ENCODE measurements around the gene BCL2L13. TPM values are rescaled to one million over a fixed set of nuclear protein-coding genes. Genes with fewer than 3 reads are reported as not detected.
"Not testable (repeated sequence)": the region's sequence is repeated elsewhere in the genome, so short reads cannot be mapped to it uniquely, and the experiment has no call there.

The BCL2L13 gene
- total RNA-seq, 1 donor from 2014 or later = 60.1 TPM

DNA sequence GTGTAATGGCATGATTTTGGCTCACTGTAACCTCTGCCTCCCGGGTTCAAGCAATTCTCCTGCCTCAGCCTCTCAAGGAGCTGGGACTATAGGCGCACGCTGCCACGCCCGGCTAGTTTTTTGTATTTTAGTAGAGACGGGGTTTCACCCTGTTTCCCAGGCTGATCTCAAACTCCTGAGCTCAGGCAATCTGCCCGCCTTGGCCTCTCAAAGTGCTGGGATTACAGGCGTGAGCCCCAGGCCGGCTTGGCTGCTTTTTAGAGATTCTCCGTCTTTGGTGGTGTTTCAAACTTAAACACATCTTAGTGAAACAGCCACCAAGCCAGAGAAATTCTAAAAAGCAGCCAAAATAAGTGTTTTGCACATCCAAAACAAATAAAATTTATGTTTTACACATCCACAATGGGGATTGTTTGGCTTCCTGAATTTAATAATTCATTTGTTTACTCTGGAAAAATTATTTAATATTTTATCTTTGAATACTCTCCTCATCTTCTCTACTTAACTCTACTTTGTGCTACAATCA is 18.4 kb downstream of the BCL2L13 start:
- Mint-ChIP-seq H3K27ac (ENCODE audit: unreplicated experiment) (no peak overlapping the region), H3K4me3 (ENCODE audit: unreplicated experiment) (no peak overlapping the region), H3K27me3 (ENCODE audit: unreplicated experiment) (no peaks in the 10 kb centered on the region), H3K9me3 (ENCODE audit: unreplicated experiment) (no peaks in the 10 kb centered on the region), H3K36me3 (ENCODE audit: unreplicated experiment) (peaks cover 16% of the 10 kb centered on the region), H3K4me1 (ENCODE audit: unreplicated experiment) (no peaks in the 10 kb centered on the region)
- TF ChIP-seq, protein P1, sequence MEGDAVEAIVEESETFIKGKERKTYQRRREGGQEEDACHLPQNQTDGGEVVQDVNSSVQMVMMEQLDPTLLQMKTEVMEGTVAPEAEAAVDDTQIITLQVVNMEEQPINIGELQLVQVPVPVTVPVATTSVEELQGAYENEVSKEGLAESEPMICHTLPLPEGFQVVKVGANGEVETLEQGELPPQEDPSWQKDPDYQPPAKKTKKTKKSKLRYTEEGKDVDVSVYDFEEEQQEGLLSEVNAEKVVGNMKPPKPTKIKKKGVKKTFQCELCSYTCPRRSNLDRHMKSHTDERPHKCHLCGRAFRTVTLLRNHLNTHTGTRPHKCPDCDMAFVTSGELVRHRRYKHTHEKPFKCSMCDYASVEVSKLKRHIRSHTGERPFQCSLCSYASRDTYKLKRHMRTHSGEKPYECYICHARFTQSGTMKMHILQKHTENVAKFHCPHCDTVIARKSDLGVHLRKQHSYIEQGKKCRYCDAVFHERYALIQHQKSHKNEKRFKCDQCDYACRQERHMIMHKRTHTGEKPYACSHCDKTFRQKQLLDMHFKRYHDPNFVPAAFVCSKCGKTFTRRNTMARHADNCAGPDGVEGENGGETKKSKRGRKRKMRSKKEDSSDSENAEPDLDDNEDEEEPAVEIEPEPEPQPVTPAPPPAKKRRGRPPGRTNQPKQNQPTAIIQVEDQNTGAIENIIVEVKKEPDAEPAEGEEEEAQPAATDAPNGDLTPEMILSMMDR (IDR thresholded peaks at IDR 0.05) = no peak
- DNase-seq (ENCODE audit: extremely low spot score, unreplicated experiment) = no peak

DNA sequence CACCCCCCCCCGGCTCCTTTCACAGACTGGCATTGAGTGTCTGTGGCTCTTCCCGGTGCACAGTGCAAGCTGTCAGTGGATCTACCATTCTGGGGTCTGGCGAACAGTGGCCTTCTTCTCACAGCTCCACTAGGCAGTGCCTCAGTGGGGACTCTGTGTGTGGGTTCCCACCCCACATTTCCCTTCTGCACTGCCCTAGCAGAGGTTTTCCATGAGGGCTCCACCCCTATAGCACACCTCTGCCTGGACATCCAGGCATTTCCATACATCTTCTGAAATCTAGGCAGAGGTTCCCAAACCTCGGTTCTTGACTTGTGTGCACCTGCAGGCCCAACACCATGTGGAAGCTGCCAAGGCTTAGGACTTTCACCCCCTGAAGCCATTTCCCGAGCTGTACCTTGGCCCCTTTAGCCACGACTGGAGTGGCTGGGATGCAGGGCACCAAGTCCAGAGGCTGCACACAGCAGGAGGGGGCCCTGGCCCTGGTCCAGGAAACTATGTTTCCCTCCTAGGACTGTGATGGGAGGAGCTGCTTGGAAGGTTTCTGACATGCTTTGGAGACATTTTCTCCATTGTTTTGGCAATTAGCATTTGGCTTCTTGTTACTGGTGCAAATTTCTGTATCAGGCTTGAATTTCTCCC is 26.0 kb downstream of the BCL2L13 start:
- Mint-ChIP-seq H3K9me3 (ENCODE audit: unreplicated experiment) (no peaks in the 10 kb centered on the region), H3K27me3 (ENCODE audit: unreplicated experiment) (no peaks in the 10 kb centered on the region), H3K36me3 (ENCODE audit: unreplicated experiment) (peaks cover 28% of the 10 kb centered on the region), H3K4me1 (ENCODE audit: unreplicated experiment) (peaks cover 13% of the 10 kb centered on the region), H3K4me3 (ENCODE audit: unreplicated experiment) (no peak overlapping the region), H3K27ac (ENCODE audit: unreplicated experiment) (no peak overlapping the region)
- TF ChIP-seq, protein P1 (IDR thresholded peaks at IDR 0.05) = no peak
- no peak for DNase-seq (ENCODE audit: extremely low spot score, unreplicated experiment)

DNA sequence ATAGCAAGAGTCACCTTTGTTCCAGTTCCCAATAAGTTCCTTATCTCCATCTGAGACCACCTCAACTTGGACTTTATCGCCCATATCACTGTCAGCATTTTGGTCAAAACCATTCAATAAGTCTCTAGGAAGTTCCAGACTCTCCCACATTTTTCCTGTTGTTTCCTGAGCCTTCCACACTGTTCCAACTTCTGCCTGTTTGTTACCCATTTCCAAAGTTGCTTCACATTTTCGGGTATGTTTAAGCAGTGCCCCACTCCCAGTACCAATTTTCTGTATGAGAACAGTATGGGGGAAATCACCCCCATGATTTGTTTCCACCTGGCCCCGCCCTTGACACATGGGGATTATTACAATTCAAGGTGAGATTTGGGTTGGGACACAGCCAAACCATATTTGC is 26.7 kb downstream of the BCL2L13 start:
- Mint-ChIP-seq H3K27me3 (ENCODE audit: unreplicated experiment) (no peaks in the 10 kb centered on the region), H3K27ac (ENCODE audit: unreplicated experiment) (peak overlapping the region; percentile 3), H3K36me3 (ENCODE audit: unreplicated experiment) (peaks cover 31% of the 10 kb centered on the region), H3K4me1 (ENCODE audit: unreplicated experiment) (peaks cover 13% of the 10 kb centered on the region), H3K4me3 (ENCODE audit: unreplicated experiment) (no peak overlapping the region), H3K9me3 (ENCODE audit: unreplicated experiment) (no peaks in the 10 kb centered on the region)
- no peak for DNase-seq (ENCODE audit: extremely low spot score, unreplicated experiment)
- TF ChIP-seq, protein P1 (IDR thresholded peaks at IDR 0.05) = no peak

DNA sequence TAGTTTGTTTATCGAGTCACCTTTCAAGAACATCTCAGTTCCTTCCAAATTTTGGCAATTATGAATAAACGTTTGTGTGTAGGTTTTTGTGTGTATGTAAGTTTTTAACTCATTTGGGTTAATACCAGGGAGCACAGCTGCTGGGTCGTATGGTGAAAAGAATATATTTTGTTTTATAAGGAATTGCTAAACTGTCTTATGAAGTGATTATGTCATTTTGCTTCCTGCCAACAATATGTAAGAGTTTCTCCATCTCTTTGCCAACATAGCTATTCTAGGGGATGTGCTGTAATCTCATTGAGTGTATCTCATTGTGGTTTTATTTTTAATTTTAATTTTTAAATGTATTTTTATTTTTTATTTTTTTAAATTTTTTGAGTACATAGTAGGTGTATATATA is 27.3 kb downstream of the BCL2L13 start:
- H3K27ac Mint-ChIP-seq (ENCODE audit: unreplicated experiment) = no peak overlapping the region
- H3K4me3 Mint-ChIP-seq (ENCODE audit: unreplicated experiment) = no peak overlapping the region
- TF ChIP-seq, protein P1 (IDR thresholded peaks at IDR 0.05) = no peak
- DNase-seq (ENCODE audit: extremely low spot score, unreplicated experiment) = no peak
- peaks cover 29% of the 10 kb centered on the region for H3K36me3 Mint-ChIP-seq (ENCODE audit: unreplicated experiment)
- peaks cover 13% of the 10 kb centered on the region for H3K4me1 Mint-ChIP-seq (ENCODE audit: unreplicated experiment)
- H3K9me3 Mint-ChIP-seq (ENCODE audit: unreplicated experiment) = no peaks in the 10 kb centered on the region
- H3K27me3 Mint-ChIP-seq (ENCODE audit: unreplicated experiment) = no peaks in the 10 kb centered on the region

DNA sequence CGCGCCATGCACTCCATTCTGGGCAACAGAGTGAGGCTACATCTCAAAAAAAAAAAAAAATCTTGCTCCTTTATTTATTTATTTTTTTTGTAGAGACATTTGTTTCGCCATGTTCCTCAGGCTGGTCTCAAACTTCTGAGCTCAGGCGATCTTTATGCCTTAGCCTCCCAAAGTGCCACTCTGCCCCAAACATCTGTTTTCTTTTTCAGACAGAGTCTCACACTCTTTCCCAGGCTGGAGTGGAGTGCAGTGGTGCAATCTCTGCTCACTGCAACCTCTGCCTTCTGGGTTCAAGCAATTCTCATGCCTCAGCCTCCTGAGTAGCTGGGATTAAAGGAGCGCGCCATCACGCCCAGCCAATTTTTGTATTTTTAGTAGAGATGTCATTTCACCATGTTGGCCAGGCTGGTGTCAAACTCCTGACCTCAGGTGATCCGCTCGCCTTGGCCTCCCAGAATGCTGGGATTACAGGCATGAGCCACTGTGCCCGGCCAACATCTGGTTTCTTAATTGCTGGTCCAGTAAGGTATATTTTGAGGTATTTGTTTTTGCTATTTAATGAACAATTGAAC is 33.0 kb downstream of the BCL2L13 start:
- H3K4me3 Mint-ChIP-seq (ENCODE audit: unreplicated experiment); DNase-seq (ENCODE audit: extremely low spot score, unreplicated experiment); H3K9me3 Mint-ChIP-seq (ENCODE audit: unreplicated experiment); H3K27me3 Mint-ChIP-seq (ENCODE audit: unreplicated experiment); H3K27ac Mint-ChIP-seq (ENCODE audit: unreplicated experiment): not testable (repeated sequence)
- peaks cover 28% of the 10 kb centered on the region for H3K4me1 Mint-ChIP-seq (ENCODE audit: unreplicated experiment)
- H3K36me3 Mint-ChIP-seq (ENCODE audit: unreplicated experiment) = peaks cover 12% of the 10 kb centered on the region

Data from osteocyte (in vitro differentiated cells).